Activated CD8-positive, alpha-beta memory T cell treated with anti-CD3 and anti-CD28 coated beads for 36 hours (primary cell): ENCODE measurements around the gene TENM4. TPM values are rescaled to one million over a fixed set of nuclear protein-coding genes. Genes with fewer than 3 reads are reported as not detected.

Experiments
- CTCF ChIA-PET: fragments of 350-600 bp; sonication (Branson Sonifier 250); formaldehyde crosslinking; loops from one replicate; lab custom pipeline; 2021; ENCODE audit warnings: antibody characterized with exemption; lab: Charles Lee
- POLR2A ChIA-PET: fragments of 350-600 bp; sonication (Branson Sonifier 250); formaldehyde crosslinking; loops from one replicate; lab custom pipeline; 2021; ENCODE audit warnings: antibody characterized with exemption; lab: Charles Lee
- total RNA-seq, 2 experiments: library from RNA; stranded (reverse); gene quantifications; one replicate each; pipeline ENCODE4 v1.2.3, GENCODE V29; 2021

The TENM4 gene
- total RNA-seq, 2 experiments from 2014 or later, result not detected

- ChIA-PET CTCF (no interaction called here), POLR2A (no interaction called here)
Measured at GRCh38 chr11:78925387-78925786, 515.4 kb downstream of the TENM4 start.

- ChIA-PET POLR2A (no interaction called here), CTCF (interaction anchor here (0.6 kb wide), 1 partner anchor 251 kb away, joined by 4 read pairs; no protein-coding TSS in a partner anchor)
Measured at GRCh38 chr11:78922859-78923625, 517.8 kb downstream of the TENM4 start.

- ChIA-PET CTCF (no interaction called here), POLR2A (no interaction called here)
Measured at GRCh38 chr11:78921509-78921908, 519.3 kb downstream of the TENM4 start.

- CTCF ChIA-PET, result no interaction called here
Measured at GRCh38 chr11:78920329-78920728, 520.5 kb downstream of the TENM4 start.

GRCh38 chr11:78916759-78917158 is 524.1 kb downstream of the TENM4 start:
- ChIA-PET POLR2A (no interaction called here), CTCF (no interaction called here)

More at GRCh38 chr11:78920329-78920728, 520.5 kb downstream of the TENM4 start:
- POLR2A ChIA-PET, result no interaction called here

- CTCF ChIA-PET, result no interaction called here
- POLR2A ChIA-PET, result no interaction called here
Measured at GRCh38 chr11:78914503-78914902, 526.3 kb downstream of the TENM4 start.

- ChIA-PET POLR2A (no interaction called here), CTCF (no interaction called here)
Measured at GRCh38 chr11:78912778-78913177, 528.1 kb downstream of the TENM4 start.

- CTCF ChIA-PET, result no interaction called here
- POLR2A ChIA-PET, result no interaction called here
Measured at GRCh38 chr11:78910322-78910721, 530.5 kb downstream of the TENM4 start.

GRCh38 chr11:78909386-78909785 is 531.4 kb downstream of the TENM4 start:
- POLR2A ChIA-PET, result no interaction called here
- CTCF ChIA-PET, result no interaction called here

- POLR2A ChIA-PET, result no interaction called here
- CTCF ChIA-PET, result no interaction called here
Measured at GRCh38 chr11:78907636-78908035, 533.2 kb downstream of the TENM4 start.

- CTCF ChIA-PET, result no interaction called here
- POLR2A ChIA-PET, result no interaction called here
Measured at GRCh38 chr11:78906566-78906965, 534.3 kb downstream of the TENM4 start.

- CTCF ChIA-PET, result no interaction called here
- POLR2A ChIA-PET, result no interaction called here
Measured at GRCh38 chr11:78905756-78906155, 535.1 kb downstream of the TENM4 start.

GRCh38 chr11:78902771-78903507 is 537.9 kb downstream of the TENM4 start:
- POLR2A ChIA-PET, result no interaction called here
- CTCF ChIA-PET, result no interaction called here

- ChIA-PET CTCF (no interaction called here), POLR2A (no interaction called here)
Measured at GRCh38 chr11:78901831-78902230, 539.0 kb downstream of the TENM4 start.

GRCh38 chr11:78898266-78898775 is 542.5 kb downstream of the TENM4 start:
- CTCF ChIA-PET, result no interaction called here
- POLR2A ChIA-PET, result no interaction called here

- CTCF ChIA-PET, result no interaction called here
- POLR2A ChIA-PET, result no interaction called here
Measured at GRCh38 chr11:78893996-78894395, 546.8 kb downstream of the TENM4 start.

GRCh38 chr11:78889698-78890097 is 551.1 kb downstream of the TENM4 start:
- ChIA-PET POLR2A (no interaction called here), CTCF (no interaction called here)

- CTCF ChIA-PET, result no interaction called here
- POLR2A ChIA-PET, result no interaction called here
Measured at GRCh38 chr11:78886616-78887015, 554.2 kb downstream of the TENM4 start.

- ChIA-PET POLR2A (no interaction called here), CTCF (no interaction called here)
Measured at GRCh38 chr11:78884761-78885160, 556.1 kb downstream of the TENM4 start.

GRCh38 chr11:78883506-78883905 is 557.3 kb downstream of the TENM4 start:
- ChIA-PET CTCF (no interaction called here), POLR2A (no interaction called here)
